Effector CD8-positive, alpha-beta T cell (primary cell): ENCODE measurements around the gene RPL6.

Experiments
- DNase-seq: peaks from one replicate; lab custom pipeline; 2025; lab: John Stamatoyannopoulos, UW

RPL6 gene

GRCh38 chr12:112380663-112381405 lies 28.6 kb downstream of the RPL6 start:
- no peak for DNase-seq

- no peak for DNase-seq
Observed at GRCh38 chr12:112375105-112375504, 34.3 kb downstream of the RPL6 start.

- no peak for DNase-seq
Observed at GRCh38 chr12:112374166-112374740, 35.2 kb downstream of the RPL6 start.

GRCh38 chr12:112370868-112371510 lies 38.4 kb downstream of the RPL6 start:
- DNase-seq = no peak

GRCh38 chr12:112370199-112370598 lies 39.2 kb downstream of the RPL6 start:
- DNase-seq = no peak

GRCh38 chr12:112368856-112369255 lies 40.5 kb downstream of the RPL6 start:
- no peak for DNase-seq

GRCh38 chr12:112367965-112368364 lies 41.4 kb downstream of the RPL6 start:
- no peak for DNase-seq

GRCh38 chr12:112362310-112362709 lies 47.1 kb downstream of the RPL6 start:
- no peak for DNase-seq

GRCh38 chr12:112361271-112361670 lies 48.1 kb downstream of the RPL6 start:
- no peak for DNase-seq

- DNase-seq = no peak
Observed at GRCh38 chr12:112359290-112359689, 50.1 kb downstream of the RPL6 start.

- DNase-seq = no peak
Observed at GRCh38 chr12:112357214-112357613, 52.2 kb downstream of the RPL6 start.
